ENCODE data around the gene SIRT7. TPM values are rescaled to one million over a fixed set of nuclear protein-coding genes. Genes with fewer than 3 reads are reported as not detected.
A peak's percentile ranks its signal among the peaks of the same experiment; 100 is the strongest.

SIRT7 gene
- total and polyA plus RNA-seq, 4 donors = 14.7 to 43.4 (median 32.9) TPM

DNA sequence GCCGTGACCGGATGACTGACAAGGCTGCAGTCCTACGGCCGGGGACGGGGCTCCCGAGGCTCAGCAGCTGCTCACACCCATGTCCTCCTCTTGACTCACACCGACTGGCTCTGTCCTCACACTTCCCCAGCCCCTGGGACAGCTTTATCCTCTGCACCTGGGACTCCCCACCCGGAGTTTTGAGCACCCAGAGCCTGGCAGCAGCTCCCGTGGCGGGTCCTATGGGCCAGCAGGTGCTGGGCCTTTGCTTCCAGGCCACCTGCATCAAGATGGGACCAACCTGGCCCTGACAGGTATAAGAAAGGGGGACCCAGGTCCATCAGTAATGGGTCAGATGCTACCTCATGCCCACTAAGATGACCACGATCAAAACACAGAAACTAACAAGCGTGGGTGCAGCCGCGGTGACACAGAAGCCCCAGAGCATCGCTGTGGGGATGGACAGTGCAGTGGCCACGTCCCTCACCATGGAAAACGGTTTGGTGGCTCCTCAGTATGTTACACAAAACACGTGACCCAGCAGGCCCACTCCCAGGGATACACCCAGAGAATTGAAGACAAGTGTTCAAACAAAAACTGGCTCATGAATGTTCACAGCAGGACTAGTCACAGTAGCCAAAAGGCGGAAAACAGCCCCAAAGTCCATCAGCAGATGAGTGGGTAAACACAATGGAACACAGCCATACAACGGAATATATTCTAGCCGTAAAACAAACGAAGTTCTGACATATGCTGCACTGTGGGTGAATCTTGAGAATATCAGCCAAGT is 46.3 kb upstream of the SIRT7 start:
- TF ChIP-seq, protein P1, sequence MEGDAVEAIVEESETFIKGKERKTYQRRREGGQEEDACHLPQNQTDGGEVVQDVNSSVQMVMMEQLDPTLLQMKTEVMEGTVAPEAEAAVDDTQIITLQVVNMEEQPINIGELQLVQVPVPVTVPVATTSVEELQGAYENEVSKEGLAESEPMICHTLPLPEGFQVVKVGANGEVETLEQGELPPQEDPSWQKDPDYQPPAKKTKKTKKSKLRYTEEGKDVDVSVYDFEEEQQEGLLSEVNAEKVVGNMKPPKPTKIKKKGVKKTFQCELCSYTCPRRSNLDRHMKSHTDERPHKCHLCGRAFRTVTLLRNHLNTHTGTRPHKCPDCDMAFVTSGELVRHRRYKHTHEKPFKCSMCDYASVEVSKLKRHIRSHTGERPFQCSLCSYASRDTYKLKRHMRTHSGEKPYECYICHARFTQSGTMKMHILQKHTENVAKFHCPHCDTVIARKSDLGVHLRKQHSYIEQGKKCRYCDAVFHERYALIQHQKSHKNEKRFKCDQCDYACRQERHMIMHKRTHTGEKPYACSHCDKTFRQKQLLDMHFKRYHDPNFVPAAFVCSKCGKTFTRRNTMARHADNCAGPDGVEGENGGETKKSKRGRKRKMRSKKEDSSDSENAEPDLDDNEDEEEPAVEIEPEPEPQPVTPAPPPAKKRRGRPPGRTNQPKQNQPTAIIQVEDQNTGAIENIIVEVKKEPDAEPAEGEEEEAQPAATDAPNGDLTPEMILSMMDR (IDR thresholded peaks at IDR 0.05; ENCODE audit: control extremely low read depth, extremely low read depth) = no peak
- Histone ChIP-seq H3K36me3 (ENCODE audit: control insufficient read depth in 4 of 4, insufficient read depth in 4 of 4, low read length in 4 of 4) (no peaks in the 10 kb centered on the region), H3K27ac (ENCODE audit: low read depth in 1 of 2, low read length in 1 of 2) (peak overlapping the region in 1 of 2 donors; percentile 3), H3K9me3 (ENCODE audit: control insufficient read depth in 4 of 4, insufficient read depth in 3 of 4, low read length in 3 of 4) (no peaks in the 10 kb centered on the region), H3K4me1 (ENCODE audit: control insufficient read depth in 5 of 5, insufficient read depth in 5 of 5, low read length in 5 of 5) (peaks cover 2 to 31% (median 19%) of the 10 kb centered on the region in 5 donors), H3K27me3 (ENCODE audit: control insufficient read depth in 3 of 3, insufficient read depth in 3 of 3, low read length in 2 of 3) (peaks cover 0 to 20% (median 0%) of the 10 kb centered on the region in 3 donors), H3K9ac (ENCODE audit: insufficient read depth in 1 of 2, low read length in 2 of 2) (no peak overlapping the region), H3K4me3 (no peak overlapping the region)
- DNase-seq (no peak), ATAC-seq (ENCODE audit: insufficient read depth, low FRiP score) (no peak)
- WGBS, 2 donors = 77 to 82% methylated on average over 22 of the region's 22 CpGs

DNA sequence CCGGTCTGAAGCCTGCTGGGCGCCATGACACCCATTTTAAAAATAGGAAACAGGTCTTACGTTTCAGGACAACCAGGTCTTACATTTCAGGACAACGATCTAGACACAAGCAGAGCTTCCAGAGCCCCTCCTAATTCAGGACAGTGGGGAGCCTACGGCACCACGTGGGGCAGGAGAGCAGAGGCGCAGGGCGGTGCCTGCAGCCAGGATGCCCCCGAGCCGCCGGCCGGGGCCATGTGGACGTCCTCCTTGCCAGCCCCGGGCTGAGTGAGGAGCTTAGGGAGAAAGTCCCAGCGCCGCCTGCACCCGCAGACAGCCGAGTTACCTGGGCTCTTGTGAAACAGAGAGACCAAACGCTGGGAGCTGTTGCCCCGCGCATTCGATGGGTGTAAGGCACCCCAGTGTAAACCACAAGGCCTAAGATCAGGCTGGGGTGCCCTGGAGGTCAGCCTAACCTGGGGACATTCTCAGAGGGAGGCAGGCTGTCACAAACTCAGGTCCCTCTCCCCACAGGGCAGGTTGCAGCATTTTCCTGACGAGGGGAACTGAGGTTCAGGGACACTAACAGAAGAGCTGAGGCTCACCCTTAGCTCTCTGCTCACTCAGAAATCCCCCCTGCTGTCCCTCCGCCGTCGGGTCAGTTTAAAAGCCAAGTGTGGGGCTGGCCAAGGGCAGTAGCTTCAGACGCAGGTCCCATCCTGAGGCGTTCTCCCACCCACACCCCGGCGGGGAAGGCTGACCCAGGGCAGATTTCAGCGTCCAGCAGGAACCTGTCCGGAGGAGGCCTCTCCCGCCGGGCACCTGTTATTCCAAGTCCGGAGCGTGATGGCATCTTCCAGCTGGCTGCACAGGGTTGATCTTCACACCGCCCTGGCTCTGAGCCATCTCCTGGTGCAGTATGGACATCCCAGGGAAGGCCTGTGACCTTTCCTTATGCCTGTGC is 44.8 kb upstream of the SIRT7 start:
- H3K36me3 ChIP-seq (ENCODE audit: control insufficient read depth in 4 of 4, insufficient read depth in 4 of 4, low read length in 4 of 4) = no peaks in the 10 kb centered on the region
- no peak overlapping the region for H3K27ac ChIP-seq (ENCODE audit: low read depth in 1 of 2, low read length in 1 of 2)
- H3K4me1 ChIP-seq (ENCODE audit: control insufficient read depth in 5 of 5, insufficient read depth in 5 of 5, low read length in 5 of 5) = peaks cover 2 to 25% (median 17%) of the 10 kb centered on the region in 5 donors
- no peaks in the 10 kb centered on the region for H3K9me3 ChIP-seq (ENCODE audit: control insufficient read depth in 4 of 4, insufficient read depth in 3 of 4, low read length in 3 of 4)
- no peak overlapping the region for H3K9ac ChIP-seq (ENCODE audit: insufficient read depth in 1 of 2, low read length in 2 of 2)
- WGBS, 2 donors = 70 to 76% methylated on average over 37 of the region's 37 CpGs
- no peak overlapping the region for H3K4me3 ChIP-seq
- TF ChIP-seq, protein P1 (IDR thresholded peaks at IDR 0.05; ENCODE audit: control extremely low read depth, extremely low read depth) = no peak
- DNase-seq (no peak), ATAC-seq (ENCODE audit: insufficient read depth, low FRiP score) (no peak)
- H3K27me3 ChIP-seq (ENCODE audit: control insufficient read depth in 3 of 3, insufficient read depth in 3 of 3, low read length in 2 of 3) = peaks cover 0 to 26% (median 7%) of the 10 kb centered on the region in 3 donors

DNA sequence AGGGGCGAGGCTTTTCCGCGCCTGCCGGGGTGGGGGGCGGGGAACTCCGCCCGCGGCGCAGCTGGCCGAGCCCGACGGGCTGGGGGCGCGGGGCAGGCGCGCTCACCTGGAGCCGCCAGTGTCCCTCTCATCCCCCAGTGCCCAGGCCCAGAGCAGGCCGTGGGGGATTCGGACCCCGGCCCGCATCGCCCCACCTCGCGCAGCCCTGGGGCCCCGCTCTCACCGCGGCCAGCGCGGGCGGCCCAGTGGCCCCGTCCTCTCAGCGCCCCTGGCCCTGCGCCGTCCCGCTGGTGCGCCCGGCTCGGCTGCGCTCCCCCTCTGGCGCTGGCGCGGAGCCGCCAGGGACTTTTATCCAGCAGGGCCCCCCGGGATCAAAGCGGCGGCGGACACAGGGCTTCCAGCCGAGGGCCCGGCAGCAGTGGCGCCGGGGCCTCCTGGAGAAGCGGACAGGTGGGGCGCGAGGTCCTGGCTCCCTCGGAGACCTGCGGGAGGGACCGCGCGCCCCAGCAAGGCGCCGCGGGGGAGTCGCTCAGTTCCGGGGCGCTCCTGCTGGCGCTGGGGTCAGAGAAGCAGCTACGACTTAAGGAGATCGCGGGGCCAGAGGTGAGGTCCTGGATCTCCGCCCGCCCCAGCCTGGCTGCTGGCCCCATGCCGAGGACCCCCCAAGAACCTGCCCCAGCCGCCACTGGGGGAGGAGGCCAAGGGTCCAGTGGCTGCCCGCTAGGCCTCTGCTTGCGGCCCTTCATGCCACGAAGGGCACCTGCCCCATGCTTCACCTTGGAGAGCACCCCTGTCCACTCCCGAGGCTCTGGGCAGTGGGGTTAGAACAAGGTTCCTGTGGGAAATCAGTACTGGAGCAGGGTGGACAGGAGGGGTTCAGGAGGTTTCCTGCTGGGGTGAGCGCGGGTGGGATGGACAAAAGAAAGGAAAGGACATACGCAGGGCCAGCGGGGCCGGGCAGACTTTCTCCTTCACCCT is 43.8 kb upstream of the SIRT7 start:
- peaks cover 0 to 26% (median 7%) of the 10 kb centered on the region in 3 donors for H3K27me3 ChIP-seq (ENCODE audit: control insufficient read depth in 3 of 3, insufficient read depth in 3 of 3, low read length in 2 of 3)
- H3K9me3 ChIP-seq (ENCODE audit: control insufficient read depth in 4 of 4, insufficient read depth in 3 of 4, low read length in 3 of 4) = no peaks in the 10 kb centered on the region
- H3K36me3 ChIP-seq (ENCODE audit: control insufficient read depth in 4 of 4, insufficient read depth in 4 of 4, low read length in 4 of 4) = no peaks in the 10 kb centered on the region
- TF ChIP-seq, protein P1 (IDR thresholded peaks at IDR 0.05; ENCODE audit: control extremely low read depth, extremely low read depth) = no peak
- H3K27ac ChIP-seq (ENCODE audit: low read depth in 1 of 2, low read length in 1 of 2) = no peak overlapping the region
- peak in 1 of 3 donors; percentile 21 for DNase-seq
- 17 to 21% methylated on average over 61 to 82 of the region's 82 CpGs for WGBS, 2 donors
- no peak overlapping the region for H3K4me3 ChIP-seq
- H3K4me1 ChIP-seq (ENCODE audit: control insufficient read depth in 5 of 5, insufficient read depth in 5 of 5, low read length in 5 of 5) = peaks cover 0 to 16% (median 11%) of the 10 kb centered on the region in 5 donors
- H3K9ac ChIP-seq (ENCODE audit: insufficient read depth in 1 of 2, low read length in 2 of 2) = no peak overlapping the region
- ATAC-seq (ENCODE audit: insufficient read depth, low FRiP score) = no peak

Data from lung (tissue), 12 donors.